Measurements from ENCODE around the gene LHFPL3. TPM values are rescaled to one million over a fixed set of nuclear protein-coding genes. Genes with fewer than 3 reads are reported as not detected.
"Not testable (repeated sequence)": the region's sequence is repeated elsewhere in the genome, so short reads cannot be mapped to it uniquely, and the experiment has no call there.

LHFPL3 gene
- total RNA-seq, 1 donor from 2014 or later: not detected

DNA sequence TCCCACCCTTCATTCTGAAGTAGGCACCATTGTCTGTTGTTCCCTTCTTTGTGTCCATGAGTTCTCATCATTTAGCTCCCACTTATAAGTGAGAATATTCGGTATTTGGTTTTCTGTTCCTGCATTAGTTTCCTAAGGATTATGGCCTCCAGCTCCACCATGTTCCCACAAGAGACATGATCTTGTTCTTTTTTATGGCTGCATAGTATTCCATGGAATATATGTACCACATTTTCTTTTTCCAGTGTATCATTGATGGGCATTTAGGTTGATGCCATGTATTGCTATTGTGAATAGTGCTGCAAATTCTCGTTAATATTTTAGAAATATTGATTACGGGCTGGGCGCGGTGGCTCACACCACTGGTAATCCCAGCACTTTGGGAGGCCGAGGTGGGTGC is 609.1 kb downstream of the LHFPL3 start:
- H3K9me3 ChIP-seq (ENCODE audit: control insufficient read depth in 3 of 3, low read length in 3 of 3); H3K4me1 ChIP-seq (ENCODE audit: control insufficient read depth in 3 of 3, insufficient read depth in 3 of 3, low read length in 3 of 3); H3K9ac ChIP-seq (ENCODE audit: low read depth in 1 of 3, low read length in 3 of 3); H3K4me3 ChIP-seq (ENCODE audit: low read length in 3 of 3); H3K36me3 ChIP-seq (ENCODE audit: control insufficient read depth in 3 of 3, insufficient read depth in 3 of 3, low read length in 3 of 3); H3K27me3 ChIP-seq (ENCODE audit: control insufficient read depth in 3 of 3, insufficient read depth in 3 of 3, low read length in 3 of 3); H3K27ac ChIP-seq (ENCODE audit: low read depth, low read length): not testable (repeated sequence)

- no peaks in the 10 kb centered on the region for H3K36me3 ChIP-seq (ENCODE audit: control insufficient read depth in 3 of 3, insufficient read depth in 3 of 3, low read length in 3 of 3)
- no peaks in the 10 kb centered on the region for H3K27me3 ChIP-seq (ENCODE audit: control insufficient read depth in 3 of 3, insufficient read depth in 3 of 3, low read length in 3 of 3)
- H3K9ac ChIP-seq (ENCODE audit: low read depth in 1 of 3, low read length in 3 of 3): no peak overlapping the region
- no peaks in the 10 kb centered on the region for H3K9me3 ChIP-seq (ENCODE audit: control insufficient read depth in 3 of 3, low read length in 3 of 3)
- no peak overlapping the region for H3K4me3 ChIP-seq (ENCODE audit: low read length in 3 of 3)
- H3K27ac ChIP-seq (ENCODE audit: low read depth, low read length): no peak overlapping the region
- H3K4me1 ChIP-seq (ENCODE audit: control insufficient read depth in 3 of 3, insufficient read depth in 3 of 3, low read length in 3 of 3): peaks cover 0 to 2% (median 0%) of the 10 kb centered on the region in 3 donors
These were observed 610.5 kb downstream of the LHFPL3 start for GRCh38 chr7:104938741-104939390.

DNA sequence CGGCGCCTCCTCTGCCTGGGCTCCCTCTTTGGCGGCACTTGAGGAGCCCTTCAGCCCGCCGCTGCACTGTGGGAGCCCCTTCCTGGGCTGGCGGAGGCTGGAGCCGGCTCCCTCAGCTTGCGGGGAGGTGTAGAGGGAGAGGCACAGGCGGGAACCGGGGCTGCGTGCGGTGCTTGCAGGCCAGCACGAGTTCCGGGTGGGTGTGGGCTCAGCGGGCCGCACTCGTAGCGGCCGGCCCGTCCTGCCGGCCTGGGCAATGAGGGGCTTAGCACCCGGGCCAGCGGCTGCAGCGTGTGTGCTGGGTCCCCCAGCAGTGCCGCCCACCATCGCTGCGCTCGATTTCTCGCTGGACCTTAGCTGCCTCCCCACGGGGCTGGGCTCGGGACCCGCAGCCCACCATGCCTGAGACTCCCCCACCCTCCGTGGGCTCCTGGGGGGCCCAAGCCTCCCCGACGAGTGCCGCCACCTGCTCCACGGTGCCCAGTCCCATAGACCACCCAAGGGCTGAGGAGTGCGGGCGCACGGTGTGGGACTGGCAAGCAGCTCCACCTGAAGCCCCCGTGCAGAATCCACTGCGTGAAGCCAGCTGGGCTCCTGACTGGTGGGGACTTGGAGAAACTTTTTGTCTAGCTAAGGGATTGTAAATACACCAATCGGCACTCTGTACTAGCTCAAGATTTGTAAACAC is 611.8 kb downstream of the LHFPL3 start:
- no peaks in the 10 kb centered on the region for H3K9me3 ChIP-seq (ENCODE audit: control insufficient read depth in 3 of 3, low read length in 3 of 3)
- no peaks in the 10 kb centered on the region for H3K36me3 ChIP-seq (ENCODE audit: control insufficient read depth in 3 of 3, insufficient read depth in 3 of 3, low read length in 3 of 3)
- peaks cover 0 to 2% (median 1%) of the 10 kb centered on the region in 3 donors for H3K4me1 ChIP-seq (ENCODE audit: control insufficient read depth in 3 of 3, insufficient read depth in 3 of 3, low read length in 3 of 3)
- no peak overlapping the region for H3K9ac ChIP-seq (ENCODE audit: low read depth in 1 of 3, low read length in 3 of 3)
- no peak overlapping the region for H3K27ac ChIP-seq (ENCODE audit: low read depth, low read length)
- no peaks in the 10 kb centered on the region for H3K27me3 ChIP-seq (ENCODE audit: control insufficient read depth in 3 of 3, insufficient read depth in 3 of 3, low read length in 3 of 3)
- H3K4me3 ChIP-seq (ENCODE audit: low read length in 3 of 3): no peak overlapping the region

GRCh38 chr7:104943502-104944343 is 615.3 kb downstream of the LHFPL3 start:
- peak overlapping the region; percentile 82 for H3K27ac ChIP-seq (ENCODE audit: low read depth, low read length)
- H3K4me3 ChIP-seq (ENCODE audit: low read length in 3 of 3): no peak overlapping the region
- peak overlapping the region in 1 of 3 donors; percentile 33 for H3K9ac ChIP-seq (ENCODE audit: low read depth in 1 of 3, low read length in 3 of 3)
- no peaks in the 10 kb centered on the region for H3K36me3 ChIP-seq (ENCODE audit: control insufficient read depth in 3 of 3, insufficient read depth in 3 of 3, low read length in 3 of 3)
- no peaks in the 10 kb centered on the region for H3K27me3 ChIP-seq (ENCODE audit: control insufficient read depth in 3 of 3, insufficient read depth in 3 of 3, low read length in 3 of 3)
- peaks cover 0 to 13% (median 5%) of the 10 kb centered on the region in 3 donors for H3K4me1 ChIP-seq (ENCODE audit: control insufficient read depth in 3 of 3, insufficient read depth in 3 of 3, low read length in 3 of 3)
- H3K9me3 ChIP-seq (ENCODE audit: control insufficient read depth in 3 of 3, low read length in 3 of 3): no peaks in the 10 kb centered on the region

- H3K27ac ChIP-seq (ENCODE audit: low read depth, low read length): peak overlapping the region; percentile 82
- peak overlapping the region in 1 of 3 donors; percentile 76 for H3K9ac ChIP-seq (ENCODE audit: low read depth in 1 of 3, low read length in 3 of 3)
- no peaks in the 10 kb centered on the region for H3K9me3 ChIP-seq (ENCODE audit: control insufficient read depth in 3 of 3, low read length in 3 of 3)
- peaks cover 0 to 13% (median 5%) of the 10 kb centered on the region in 3 donors for H3K4me1 ChIP-seq (ENCODE audit: control insufficient read depth in 3 of 3, insufficient read depth in 3 of 3, low read length in 3 of 3)
- H3K27me3 ChIP-seq (ENCODE audit: control insufficient read depth in 3 of 3, insufficient read depth in 3 of 3, low read length in 3 of 3): no peaks in the 10 kb centered on the region
- peak overlapping the region in 2 of 3 donors; percentile 13 to 23 for H3K4me3 ChIP-seq (ENCODE audit: low read length in 3 of 3)
- no peaks in the 10 kb centered on the region for H3K36me3 ChIP-seq (ENCODE audit: control insufficient read depth in 3 of 3, insufficient read depth in 3 of 3, low read length in 3 of 3)
These were observed 617.2 kb downstream of the LHFPL3 start for GRCh38 chr7:104945599-104945956.

DNA sequence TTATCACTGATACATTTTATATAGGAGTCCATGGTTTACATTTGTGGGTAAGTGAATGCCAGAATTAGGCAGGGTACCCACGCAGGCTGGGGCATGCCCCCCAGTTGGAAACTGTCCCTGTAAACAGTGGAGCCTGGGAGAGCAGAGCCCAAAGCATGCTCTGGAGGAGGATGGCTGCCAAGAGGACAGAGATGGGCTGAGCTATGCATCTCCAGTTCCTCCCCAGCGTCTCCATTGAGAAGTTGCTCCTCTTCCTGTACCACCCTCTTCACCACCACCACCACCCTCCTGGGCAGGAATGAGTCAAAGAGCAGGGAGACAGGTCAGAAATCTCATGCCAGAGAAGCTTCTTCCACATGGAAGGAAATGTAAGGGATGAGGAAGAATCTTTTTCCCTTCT is 617.9 kb downstream of the LHFPL3 start:
- Histone ChIP-seq H3K36me3 (ENCODE audit: control insufficient read depth in 3 of 3, insufficient read depth in 3 of 3, low read length in 3 of 3) (no peaks in the 10 kb centered on the region), H3K27ac (ENCODE audit: low read depth, low read length) (peak overlapping the region; percentile 82), H3K27me3 (ENCODE audit: control insufficient read depth in 3 of 3, insufficient read depth in 3 of 3, low read length in 3 of 3) (no peaks in the 10 kb centered on the region), H3K9ac (ENCODE audit: low read depth in 1 of 3, low read length in 3 of 3) (no peak overlapping the region), H3K4me3 (ENCODE audit: low read length in 3 of 3) (no peak overlapping the region), H3K4me1 (ENCODE audit: control insufficient read depth in 3 of 3, insufficient read depth in 3 of 3, low read length in 3 of 3) (peaks cover 0 to 13% (median 5%) of the 10 kb centered on the region in 3 donors), H3K9me3 (ENCODE audit: control insufficient read depth in 3 of 3, low read length in 3 of 3) (no peaks in the 10 kb centered on the region)

GRCh38 chr7:104950006-104950405 is 621.6 kb downstream of the LHFPL3 start:
- H3K36me3 ChIP-seq (ENCODE audit: control insufficient read depth in 3 of 3, insufficient read depth in 3 of 3, low read length in 3 of 3): no peaks in the 10 kb centered on the region
- no peak overlapping the region for H3K9ac ChIP-seq (ENCODE audit: low read depth in 1 of 3, low read length in 3 of 3)
- H3K4me3 ChIP-seq (ENCODE audit: low read length in 3 of 3): no peak overlapping the region
- H3K9me3 ChIP-seq (ENCODE audit: control insufficient read depth in 3 of 3, low read length in 3 of 3): no peaks in the 10 kb centered on the region
- H3K4me1 ChIP-seq (ENCODE audit: control insufficient read depth in 3 of 3, insufficient read depth in 3 of 3, low read length in 3 of 3): peaks cover 0 to 13% (median 3%) of the 10 kb centered on the region in 3 donors
- no peak overlapping the region for H3K27ac ChIP-seq (ENCODE audit: low read depth, low read length)
- H3K27me3 ChIP-seq (ENCODE audit: control insufficient read depth in 3 of 3, insufficient read depth in 3 of 3, low read length in 3 of 3): no peaks in the 10 kb centered on the region

GRCh38 chr7:104950754-104951153 is 622.4 kb downstream of the LHFPL3 start:
- Histone ChIP-seq H3K36me3 (ENCODE audit: control insufficient read depth in 3 of 3, insufficient read depth in 3 of 3, low read length in 3 of 3) (no peaks in the 10 kb centered on the region), H3K4me3 (ENCODE audit: low read length in 3 of 3) (no peak overlapping the region), H3K9me3 (ENCODE audit: control insufficient read depth in 3 of 3, low read length in 3 of 3) (no peaks in the 10 kb centered on the region), H3K27me3 (ENCODE audit: control insufficient read depth in 3 of 3, insufficient read depth in 3 of 3, low read length in 3 of 3) (no peaks in the 10 kb centered on the region), H3K27ac (ENCODE audit: low read depth, low read length) (peak overlapping the region; percentile 68), H3K4me1 (ENCODE audit: control insufficient read depth in 3 of 3, insufficient read depth in 3 of 3, low read length in 3 of 3) (peaks cover 0 to 6% (median 3%) of the 10 kb centered on the region in 3 donors), H3K9ac (ENCODE audit: low read depth in 1 of 3, low read length in 3 of 3) (no peak overlapping the region)

- Histone ChIP-seq H3K27ac (ENCODE audit: low read depth, low read length) (peak overlapping the region; percentile 68), H3K36me3 (ENCODE audit: control insufficient read depth in 3 of 3, insufficient read depth in 3 of 3, low read length in 3 of 3) (no peaks in the 10 kb centered on the region), H3K9ac (ENCODE audit: low read depth in 1 of 3, low read length in 3 of 3) (no peak overlapping the region), H3K27me3 (ENCODE audit: control insufficient read depth in 3 of 3, insufficient read depth in 3 of 3, low read length in 3 of 3) (no peaks in the 10 kb centered on the region), H3K4me3 (ENCODE audit: low read length in 3 of 3) (no peak overlapping the region), H3K9me3 (ENCODE audit: control insufficient read depth in 3 of 3, low read length in 3 of 3) (no peaks in the 10 kb centered on the region), H3K4me1 (ENCODE audit: control insufficient read depth in 3 of 3, insufficient read depth in 3 of 3, low read length in 3 of 3) (peaks cover 0 to under 1% (median 0%) of the 10 kb centered on the region in 3 donors)
These were observed 623.1 kb downstream of the LHFPL3 start for GRCh38 chr7:104951546-104951945.

GRCh38 chr7:104955276-104955675 is 626.9 kb downstream of the LHFPL3 start:
- peaks cover 0 to 5% (median 0%) of the 10 kb centered on the region in 3 donors for H3K4me1 ChIP-seq (ENCODE audit: control insufficient read depth in 3 of 3, insufficient read depth in 3 of 3, low read length in 3 of 3)
- no peak overlapping the region for H3K27ac ChIP-seq (ENCODE audit: low read depth, low read length)
- H3K9me3 ChIP-seq (ENCODE audit: control insufficient read depth in 3 of 3, low read length in 3 of 3): no peaks in the 10 kb centered on the region
- no peaks in the 10 kb centered on the region for H3K27me3 ChIP-seq (ENCODE audit: control insufficient read depth in 3 of 3, insufficient read depth in 3 of 3, low read length in 3 of 3)
- no peak overlapping the region for H3K4me3 ChIP-seq (ENCODE audit: low read length in 3 of 3)
- H3K36me3 ChIP-seq (ENCODE audit: control insufficient read depth in 3 of 3, insufficient read depth in 3 of 3, low read length in 3 of 3): no peaks in the 10 kb centered on the region
- H3K9ac ChIP-seq (ENCODE audit: low read depth in 1 of 3, low read length in 3 of 3): no peak overlapping the region

Measured in skeletal muscle tissue (tissue), 4 donors.